ENCODE measurements around the gene ADCY7. TPM values are rescaled to one million over a fixed set of nuclear protein-coding genes. Genes with fewer than 3 reads are reported as not detected.

ADCY7 gene
- total RNA-seq (ENCODE audit: unreplicated experiment) = 16.7 TPM
- long read RNA-seq, partial matches to known transcripts = 0 of 1 reads
- long read RNA-seq, other reads (novel, unspliced or antisense) = 1 of 1 reads

- Mint-ChIP-seq H3K4me3 (ENCODE audit: unreplicated experiment) (peak within 1 kb of the TSS; percentile 57), H3K27me3 (ENCODE audit: unreplicated experiment) (peaks cover 12% of the 10 kb centered on the region), H3K27ac (ENCODE audit: unreplicated experiment) (peak within 1 kb of the TSS; percentile 90), H3K36me3 (ENCODE audit: unreplicated experiment) (no peaks in the 10 kb centered on the region), H3K4me1 (ENCODE audit: low read depth, unreplicated experiment) (peaks cover 25% of the 10 kb centered on the region), H3K9me3 (ENCODE audit: unreplicated experiment) (peaks cover 4% of the 10 kb centered on the region)
- TF ChIP-seq CTCF (IDR thresholded peaks at IDR 0.05; ENCODE audit: partially characterized antibody, unreplicated experiment) = no peak
- peak; percentile 60 for DNase-seq
Measured at GRCh38 chr16:50266337-50267091, at the start of gene ADCY7. ADCY7 (plus strand) TSS chr16:50266551; CDS start chr16:50288180, 21,629 bp downstream.

GRCh38 chr16:50219402-50219975 lies 46.9 kb upstream of the ADCY7 start:
- no peak overlapping the region for H3K27ac Mint-ChIP-seq (ENCODE audit: unreplicated experiment)
- H3K4me1 Mint-ChIP-seq (ENCODE audit: low read depth, unreplicated experiment) = no peaks in the 10 kb centered on the region
- no peak for TF ChIP-seq CTCF (IDR thresholded peaks at IDR 0.05; ENCODE audit: partially characterized antibody, unreplicated experiment)
- H3K9me3 Mint-ChIP-seq (ENCODE audit: unreplicated experiment) = no peaks in the 10 kb centered on the region
- DNase-seq = no peak
- H3K4me3 Mint-ChIP-seq (ENCODE audit: unreplicated experiment) = no peak overlapping the region
- H3K36me3 Mint-ChIP-seq (ENCODE audit: unreplicated experiment) = no peaks in the 10 kb centered on the region
- H3K27me3 Mint-ChIP-seq (ENCODE audit: unreplicated experiment) = no peaks in the 10 kb centered on the region

- peaks cover 3% of the 10 kb centered on the region for H3K4me1 Mint-ChIP-seq (ENCODE audit: low read depth, unreplicated experiment)
- H3K4me3 Mint-ChIP-seq (ENCODE audit: unreplicated experiment) = no peak overlapping the region
- no peaks in the 10 kb centered on the region for H3K36me3 Mint-ChIP-seq (ENCODE audit: unreplicated experiment)
- DNase-seq = no peak
- H3K9me3 Mint-ChIP-seq (ENCODE audit: unreplicated experiment) = peaks cover 1% of the 10 kb centered on the region
- no peak overlapping the region for H3K27ac Mint-ChIP-seq (ENCODE audit: unreplicated experiment)
- TF ChIP-seq CTCF (IDR thresholded peaks at IDR 0.05; ENCODE audit: partially characterized antibody, unreplicated experiment) = no peak
- H3K27me3 Mint-ChIP-seq (ENCODE audit: unreplicated experiment) = no peaks in the 10 kb centered on the region
Measured at GRCh38 chr16:50224286-50224685, 42.1 kb upstream of the ADCY7 start.

GRCh38 chr16:50227120-50227519 lies 39.2 kb upstream of the ADCY7 start:
- no peaks in the 10 kb centered on the region for H3K36me3 Mint-ChIP-seq (ENCODE audit: unreplicated experiment)

More at GRCh38 chr16:50227120-50227519, 39.2 kb upstream of the ADCY7 start:
- TF ChIP-seq CTCF (IDR thresholded peaks at IDR 0.05; ENCODE audit: partially characterized antibody, unreplicated experiment) = no peak
- Mint-ChIP-seq H3K4me1 (ENCODE audit: low read depth, unreplicated experiment) (peaks cover 4% of the 10 kb centered on the region), H3K4me3 (ENCODE audit: unreplicated experiment) (no peak overlapping the region), H3K27me3 (ENCODE audit: unreplicated experiment) (no peaks in the 10 kb centered on the region), H3K27ac (ENCODE audit: unreplicated experiment) (no peak overlapping the region), H3K9me3 (ENCODE audit: unreplicated experiment) (peaks cover 2% of the 10 kb centered on the region)
- no peak for DNase-seq

Data from glutamatergic neuron (in vitro differentiated cells).